ENCODE results near the gene TLE4. TPM values are rescaled to one million over a fixed set of nuclear protein-coding genes. Genes with fewer than 3 reads are reported as not detected.

Gene TLE4
- total RNA-seq: 5.5 and 7.3 TPM in 2 replicates

DNA sequence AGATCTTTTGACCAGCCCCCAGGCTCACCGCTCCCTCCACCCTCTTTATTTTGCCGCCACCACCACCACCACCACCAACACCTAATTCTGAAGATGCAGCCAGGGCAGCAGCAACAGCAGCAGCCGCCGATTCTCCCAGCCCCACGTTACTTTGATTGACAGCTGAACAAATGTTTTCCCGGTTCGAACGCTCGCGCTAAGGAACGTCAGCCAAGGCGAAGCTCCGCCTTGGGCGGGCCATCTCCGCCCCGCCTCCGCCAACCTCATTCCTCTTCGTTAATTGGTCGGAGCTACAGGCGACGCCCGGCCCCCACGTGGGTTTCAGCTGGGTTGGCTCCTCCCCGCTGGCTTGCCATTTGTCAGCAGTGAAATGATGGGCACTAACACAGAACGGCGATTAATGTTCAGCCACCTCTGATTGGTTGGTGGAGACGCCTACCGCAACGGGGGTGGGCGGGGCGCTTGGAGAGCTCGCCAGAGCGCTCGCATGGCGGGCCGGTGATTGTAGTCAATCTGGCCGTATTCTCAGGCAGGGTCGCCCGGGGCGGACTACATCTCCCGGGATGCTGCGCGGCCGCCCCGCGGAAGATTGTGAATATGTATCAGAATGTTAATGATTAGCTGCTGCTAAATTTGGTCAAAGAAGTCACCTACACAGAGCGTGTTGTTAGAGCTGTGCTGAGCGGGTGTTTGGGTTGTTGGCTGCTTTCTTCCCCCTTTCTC lies at the start of gene TLE4:
TLE4 (plus strand) TSS at position 657 of the 723 bp plus-strand sequence. CDS start 826 bp downstream, outside the sequence.

